GM19324 (cell line): Measurements from ENCODE around the gene PMPCA.

Source experiments
- ATAC-seq: cut with Tn5 transposase; IDR thresholded peaks from one replicate; pipeline ENCODE4 v1.9.1; 2021; ENCODE audit warnings: mild to moderate bottlenecking, moderate library complexity; ENCODE audit not compliant: unreplicated experiment, low FRiP score

Gene PMPCA

DNA sequence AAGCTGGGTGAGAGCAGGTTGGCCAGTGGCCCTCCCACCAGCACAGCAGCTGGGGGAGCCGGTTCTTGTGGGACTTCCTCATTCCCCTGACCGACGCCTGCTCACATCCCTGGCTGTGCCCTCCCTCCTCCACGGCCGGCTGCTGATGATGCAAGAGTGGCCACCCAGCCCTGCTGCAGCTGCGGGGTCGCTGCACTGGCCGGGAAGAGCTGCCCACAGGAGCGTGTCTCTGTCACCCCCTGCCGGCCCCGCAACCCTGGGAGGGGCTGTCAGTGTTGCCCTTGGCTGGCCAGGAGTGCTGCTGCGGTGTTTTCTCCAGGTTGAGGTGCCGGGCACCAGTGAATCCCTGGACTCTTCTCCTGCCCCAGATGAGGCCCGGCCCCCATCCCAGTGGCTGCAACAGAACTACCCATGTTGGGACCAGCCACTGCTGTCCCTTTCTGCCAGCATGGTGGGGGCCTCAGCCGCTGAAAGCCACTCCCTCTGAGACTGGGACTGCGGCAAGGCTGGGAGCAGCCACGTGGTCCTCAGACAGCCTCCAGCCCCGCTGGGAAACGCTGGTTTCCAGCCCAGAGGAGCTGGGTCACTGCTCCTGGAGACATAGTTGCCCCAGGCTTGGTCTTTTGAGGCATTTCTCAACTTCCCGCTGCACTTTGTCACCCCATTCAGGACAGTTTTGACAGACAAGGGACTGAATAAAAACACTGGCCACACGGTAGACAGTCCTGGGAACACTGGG lies 37.7 kb upstream of the PMPCA start:
- no peak for ATAC-seq

DNA sequence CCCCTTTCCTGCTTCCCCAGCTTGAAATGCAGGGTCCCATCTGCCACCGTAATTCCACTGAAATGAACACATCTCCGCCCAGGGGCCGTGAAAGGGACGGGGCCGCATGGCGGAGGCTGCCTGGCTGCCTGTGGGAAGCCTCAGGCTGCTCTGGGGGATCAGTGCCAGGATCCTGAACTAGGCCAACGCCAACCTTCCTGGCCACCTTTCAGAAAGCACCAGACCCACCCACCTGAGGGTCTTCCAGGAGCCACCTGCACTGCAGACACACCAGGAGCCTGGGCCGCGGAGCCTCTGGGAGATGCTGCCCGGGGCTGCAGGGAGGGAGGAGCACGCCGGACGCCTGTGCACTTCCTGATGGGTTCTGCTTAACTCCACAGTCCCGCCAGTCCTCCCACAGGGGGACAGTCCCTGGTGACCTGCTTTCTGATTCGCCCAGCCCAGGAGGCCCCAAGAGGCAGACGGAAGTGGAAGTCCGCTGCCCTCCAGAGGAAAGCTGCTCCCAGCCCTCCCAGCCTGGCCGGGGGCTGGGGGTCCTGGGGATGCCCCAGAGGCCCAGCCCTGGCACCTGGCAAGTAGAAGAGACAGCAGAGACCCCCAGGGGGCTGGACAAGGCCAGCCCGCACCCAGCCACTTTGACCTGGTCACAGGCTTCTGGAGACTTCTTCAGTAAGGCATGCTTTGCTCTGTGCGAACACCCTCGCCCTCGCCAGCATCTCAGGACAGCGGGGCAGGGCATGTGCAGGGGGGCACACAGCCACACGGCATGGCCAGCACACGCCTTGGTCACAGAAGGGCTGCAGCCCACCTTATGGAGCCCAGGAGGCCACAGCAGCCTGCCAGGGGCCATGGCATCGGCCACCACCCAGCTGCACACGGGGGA lies 36.9 kb upstream of the PMPCA start, which contains the start of gene CARD9:
TSS of gene CARD9 (minus strand) at position 370 of the 883 bp plus-strand sequence. CDS start 1,591 bp downstream, outside the sequence.
- no peak for ATAC-seq

GRCh38 chr9:136374183-136374575 lies 36.3 kb upstream of the PMPCA start:
- no peak for ATAC-seq

- ATAC-seq = no peak
Measured at GRCh38 chr9:136375096-136375495, 35.4 kb upstream of the PMPCA start.

GRCh38 chr9:136376457-136376856 lies 34.0 kb upstream of the PMPCA start:
- no peak for ATAC-seq

GRCh38 chr9:136377341-136378169 lies 32.9 kb upstream of the PMPCA start:
- ATAC-seq = no peak

DNA sequence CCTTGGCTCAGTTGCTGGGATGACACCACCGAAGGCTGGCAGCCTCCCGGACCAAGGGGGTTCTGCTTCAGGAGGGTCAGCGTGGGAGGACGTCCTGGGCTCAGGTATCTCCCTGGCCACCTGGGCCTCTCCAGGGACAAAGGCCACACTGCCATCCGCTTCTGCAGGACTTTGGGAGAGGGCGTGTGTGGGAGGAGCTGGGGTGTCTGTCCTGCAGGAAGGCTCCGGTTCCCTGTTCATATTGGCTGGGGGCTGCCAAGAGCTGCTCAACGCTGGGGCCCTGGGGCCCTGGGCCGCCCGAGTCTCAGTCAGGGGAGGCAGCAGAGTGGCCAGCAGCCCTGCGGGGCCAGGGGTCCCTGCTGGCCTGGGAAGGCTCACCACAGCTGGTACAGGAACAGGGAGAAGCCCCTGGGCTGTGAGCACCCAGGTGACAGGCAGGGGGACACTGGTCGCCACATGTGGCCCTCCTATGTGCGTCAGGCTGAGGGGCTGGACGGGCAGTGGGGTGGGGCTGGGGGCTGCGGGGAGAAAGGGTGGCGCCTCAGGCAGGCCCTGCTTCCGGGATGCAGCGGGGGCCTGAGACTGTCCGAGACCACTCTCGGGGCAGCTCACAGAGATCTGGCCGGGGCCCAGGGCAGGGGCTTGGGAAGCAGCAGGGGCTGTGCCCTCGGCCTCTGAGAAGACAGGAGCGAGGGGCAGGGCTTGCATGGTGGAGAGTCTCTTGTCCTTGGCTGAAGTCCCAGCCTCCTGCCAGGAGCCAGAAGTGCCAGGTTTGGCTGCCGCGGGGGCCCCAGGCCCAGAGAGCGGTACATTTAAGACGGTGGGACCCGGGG lies 32.1 kb upstream of the PMPCA start:
- ATAC-seq = no peak

DNA sequence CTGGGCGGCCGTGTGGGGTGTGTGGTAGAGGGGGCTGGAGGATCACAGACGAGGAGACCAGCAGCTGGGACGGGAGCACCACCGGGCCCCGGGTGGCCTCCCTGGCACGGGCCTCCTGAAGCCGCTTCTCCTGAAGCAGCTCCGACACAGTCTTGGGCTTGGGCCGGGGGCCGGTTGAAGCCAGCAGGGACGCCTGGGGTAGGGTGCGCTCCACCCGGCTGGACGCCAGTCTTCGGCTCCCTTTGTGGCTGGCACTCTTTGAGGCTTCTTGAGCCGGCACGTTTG lies 31.5 kb upstream of the PMPCA start:
- ATAC-seq = no peak

DNA sequence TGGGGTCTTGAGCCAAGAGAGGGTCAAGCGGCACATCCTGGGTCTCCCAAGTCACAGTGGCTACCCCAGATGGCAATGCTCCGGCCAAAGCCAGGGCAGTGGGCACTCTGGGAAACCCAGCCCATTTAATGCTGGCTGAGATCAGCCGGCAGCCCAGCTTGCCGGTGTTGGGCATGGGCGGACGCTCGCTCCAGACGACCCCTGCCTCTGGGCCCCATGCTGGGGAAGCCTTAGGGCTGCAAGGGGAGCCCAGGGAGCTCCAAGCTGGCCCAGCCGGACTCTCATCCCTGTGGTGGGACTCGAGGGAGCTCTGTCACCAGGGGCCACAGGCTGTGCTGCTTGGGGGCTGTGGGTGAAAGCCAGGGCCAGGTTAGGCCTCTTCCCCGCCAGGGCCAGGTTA lies 31.1 kb upstream of the PMPCA start:
- no peak for ATAC-seq

- ATAC-seq = no peak
Measured at GRCh38 chr9:136379891-136380290, 30.6 kb upstream of the PMPCA start.

DNA sequence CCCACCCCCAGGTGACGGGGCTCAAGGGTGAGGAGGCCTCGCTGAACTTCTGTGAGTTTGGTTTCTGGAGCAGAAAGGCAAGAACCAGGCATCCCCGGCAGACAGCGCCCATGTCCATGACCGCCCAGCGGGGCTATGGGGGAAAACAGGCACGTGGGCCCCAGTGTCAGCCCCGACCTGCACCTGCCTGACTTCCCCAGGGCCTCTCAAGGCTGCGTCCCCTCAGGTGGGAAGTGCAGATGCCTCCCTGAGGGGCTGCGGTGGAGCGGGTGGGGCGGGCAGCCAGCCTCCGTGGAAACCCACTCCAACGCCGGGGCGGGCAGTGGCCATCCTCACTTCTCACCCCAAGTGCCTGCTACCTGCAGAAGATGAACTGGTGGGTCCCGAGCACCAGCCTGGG lies 30.1 kb upstream of the PMPCA start:
- no peak for ATAC-seq

DNA sequence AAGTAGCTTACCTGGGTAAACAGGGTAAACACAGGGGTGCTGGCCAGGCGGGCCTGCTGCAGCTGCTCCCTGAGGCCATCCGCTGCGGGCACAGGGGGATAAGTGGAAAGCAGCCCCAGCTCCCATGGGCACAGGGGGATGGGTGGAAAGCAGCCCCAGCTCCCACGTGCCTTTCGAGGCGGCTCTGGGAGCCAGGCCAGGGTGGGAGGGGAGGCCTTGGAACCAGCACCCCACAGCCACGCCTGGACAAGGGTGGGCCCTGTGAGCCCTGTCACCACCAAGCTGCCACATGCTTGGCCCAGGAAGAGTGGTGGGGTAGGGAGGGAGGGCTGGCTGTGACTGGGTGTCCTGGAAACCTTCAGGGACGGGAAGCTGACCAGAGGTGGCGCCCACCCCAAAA lies 29.1 kb upstream of the PMPCA start:
- ATAC-seq = no peak

GRCh38 chr9:136381966-136382513 lies 28.4 kb upstream of the PMPCA start:
- no peak for ATAC-seq

- no peak for ATAC-seq
Measured at GRCh38 chr9:136383436-136383835, 27.0 kb upstream of the PMPCA start.

DNA sequence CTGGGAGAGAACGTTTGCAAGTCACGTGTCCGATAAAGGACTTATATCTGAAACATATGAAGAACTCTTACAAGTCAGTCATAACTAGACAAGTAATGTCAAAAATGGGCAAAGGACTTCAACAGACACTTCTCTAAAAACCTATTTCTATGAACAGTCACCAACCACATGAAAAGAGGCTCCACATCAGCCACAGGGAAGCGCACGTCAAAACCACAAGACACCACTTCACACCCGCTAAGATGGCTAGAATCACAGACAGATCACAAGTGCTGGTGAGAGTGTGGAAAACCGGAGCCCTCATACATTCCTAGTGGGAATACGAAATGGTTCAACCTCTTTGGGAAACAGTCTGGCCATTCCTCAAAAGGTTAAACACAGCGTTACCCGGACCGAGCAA lies 25.4 kb upstream of the PMPCA start:
- ATAC-seq = no peak

DNA sequence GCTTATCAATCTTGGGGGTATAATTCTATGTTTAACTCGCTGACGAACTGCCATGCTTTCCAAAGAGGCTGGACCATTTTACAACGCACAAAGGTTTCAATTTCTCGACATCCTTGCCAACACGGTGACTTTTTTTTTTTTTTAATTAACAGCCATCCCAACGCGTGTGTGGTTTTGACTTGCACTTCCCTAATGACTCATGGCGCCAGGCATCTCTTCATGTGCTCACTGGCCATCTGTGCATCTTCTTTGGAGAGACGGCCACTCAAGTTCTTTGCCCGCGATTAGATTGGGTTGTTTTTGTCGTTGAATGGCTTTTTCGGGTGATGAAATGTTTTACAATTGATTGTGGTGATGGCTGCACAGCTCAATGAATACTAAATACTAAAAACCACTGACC lies 24.4 kb upstream of the PMPCA start:
- ATAC-seq = no peak

- ATAC-seq = no peak
Measured at GRCh38 chr9:136387217-136387616, 23.2 kb upstream of the PMPCA start.

DNA sequence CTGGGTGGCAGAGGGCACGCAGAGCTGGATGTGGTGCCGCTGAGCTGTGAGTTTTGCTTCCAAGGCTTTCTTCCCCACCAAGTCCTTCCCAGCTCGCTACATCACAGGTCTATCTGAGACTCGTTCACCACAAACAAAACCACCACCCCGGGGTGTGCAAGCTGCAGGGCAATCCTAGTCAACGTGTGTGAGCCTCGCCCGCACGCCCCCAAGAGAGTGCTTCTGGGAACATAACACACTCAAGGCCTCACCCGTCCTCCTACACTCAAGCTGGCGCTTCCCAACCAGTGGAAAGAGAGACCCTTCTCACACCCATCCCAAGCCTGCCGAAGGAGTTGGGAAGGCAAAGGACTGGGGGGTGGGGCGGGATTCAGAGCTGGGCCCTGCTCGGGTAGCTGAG lies 21.1 kb upstream of the PMPCA start:
- ATAC-seq = no peak

DNA sequence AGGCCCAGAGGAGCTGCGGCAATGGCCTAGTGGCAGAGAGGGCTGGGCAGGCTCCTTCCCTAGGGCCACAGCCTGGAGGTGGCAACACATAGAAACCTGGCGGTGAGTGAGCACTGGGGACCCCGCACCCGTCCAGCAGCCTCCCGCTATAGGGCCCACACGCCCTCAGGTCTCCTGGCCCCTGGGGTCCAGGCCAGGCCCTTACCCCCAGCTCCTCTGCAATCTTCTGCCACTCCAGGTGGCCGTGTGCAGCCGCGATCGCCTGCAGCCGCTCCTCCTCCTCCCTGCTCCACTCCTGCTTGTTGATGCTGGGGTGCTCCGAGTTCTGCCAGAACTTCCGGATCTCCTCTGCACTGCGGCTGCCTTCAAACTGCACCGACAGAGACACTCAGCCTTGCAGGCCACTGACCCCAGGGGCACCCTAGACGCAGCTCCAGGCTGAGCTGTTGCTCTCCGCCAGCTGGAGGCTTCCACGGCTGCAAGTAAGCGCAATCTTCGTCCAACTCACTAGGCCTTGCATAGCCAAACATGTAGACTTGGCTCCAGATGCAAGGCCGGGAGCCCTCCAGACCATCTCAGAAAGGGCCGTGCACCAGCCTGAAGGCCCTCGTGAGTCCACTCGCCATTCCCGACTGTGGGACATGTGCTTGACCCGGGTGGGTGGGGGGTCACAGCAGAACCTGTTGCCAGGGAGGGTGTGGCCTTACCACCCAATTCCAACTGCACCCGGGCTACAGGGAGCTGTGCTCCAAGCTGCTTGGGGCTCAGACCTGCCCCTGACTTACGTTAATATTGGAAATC lies 18.5 kb upstream of the PMPCA start:
- no peak for ATAC-seq
